Vagina (tissue), 2 donors: ENCODE measurements around the gene ROCK2.

Experiments used
- CTCF ChIP-seq, 3 experiments: fragments of 450-650 bp in 2 of 3; fragments of 200-600 bp in 1 of 3; sonication (generic) in 1 of 3; IDR thresholded peaks; one replicate each; pipeline ENCODE4 v1.5.1; 2017 to 2019; ENCODE audit warnings: antibody characterized with exemption in 3 of 3, mild to moderate bottlenecking in 2 of 3, moderate library complexity in 2 of 3
- POLR2A ChIP-seq, 2 donors: fragments of 450-650 bp; IDR thresholded peaks; one replicate each; pipeline ENCODE4 v1.6.1; 2017; ENCODE audit warnings: antibody characterized with exemption in 2 of 2, mild to moderate bottlenecking in 2 of 2, moderate library complexity in 2 of 2
- POLR2AphosphoS5 ChIP-seq, 2 donors: sonication (generic); formaldehyde crosslinking; IDR thresholded peaks; one replicate each; pipeline ENCODE4 v1.9.0; 2017; ENCODE audit warnings: antibody characterized with exemption in 2 of 2, mild to moderate bottlenecking in 2 of 2, low read depth in 1 of 2; ENCODE audit not compliant: insufficient read depth in 1 of 2

GRCh38 chr2:11347403-11347959, 3.0 kb upstream of the ROCK2 start:
- TF ChIP-seq CTCF (IDR thresholded peaks at IDR 0.05) (no peak), POLR2AphosphoS5 (IDR thresholded peaks at IDR 0.05; ENCODE audit: insufficient read depth in 1 of 2, low read depth in 1 of 2) (no peak), POLR2A (IDR thresholded peaks at IDR 0.05) (no peak)
